CD14-positive monocyte (primary cell): Measurements from ENCODE around the gene CCDC78. TPM values are rescaled to one million over a fixed set of nuclear protein-coding genes. Genes with fewer than 3 reads are reported as not detected.

Source experiments
- DNase-seq, 3 donors: peaks; one replicate each; pipeline ENCODE4 v3.0.0-alpha.2; 2011 to 2022
- H2AFZ ChIP-seq: 2 replicates; pipeline ENCODE4 v1.6.0; 2012; ENCODE audit warnings: mild to moderate bottlenecking, low read depth, low read length, inconsistent platforms; ENCODE audit not compliant: insufficient read depth, poor library complexity, severe bottlenecking
- H3K27ac ChIP-seq, 2 donors: 1 replicate in 1 of 2; 2 replicates in 1 of 2; pipeline ENCODE4 v1.5.1; 2012 to 2013; ENCODE audit warnings: low read length in 2 of 2, control low read depth in 1 of 2, inconsistent platforms in 1 of 2, low read depth in 1 of 2, mild to moderate bottlenecking in 1 of 2
- H3K27me3 ChIP-seq, 2 donors: one replicate each; pipeline versions ENCODE4 v1.6.0 to v1.6.1; 2011 to 2013; ENCODE audit warnings: low read length in 2 of 2; ENCODE audit not compliant: control insufficient read depth in 2 of 2, insufficient read depth in 2 of 2
- H3K36me3 ChIP-seq, 2 donors: replicated peaks in 1 of 2; 1 replicate in 1 of 2; 2 replicates in 1 of 2; pipeline versions ENCODE4 v1.5.1 to v1.6.1; 2012 to 2013; ENCODE audit warnings: low read length in 2 of 2, control low read depth in 1 of 2, inconsistent platforms in 1 of 2, mild to moderate bottlenecking in 1 of 2; ENCODE audit not compliant: insufficient read depth in 2 of 2, control insufficient read depth in 1 of 2
- H3K4me1 ChIP-seq, 2 donors: 1 replicate in 1 of 2; 2 replicates in 1 of 2; pipeline versions ENCODE4 v1.5.1 to v1.6.1; 2012 to 2013; ENCODE audit warnings: low read length in 2 of 2, control low read depth in 1 of 2, inconsistent platforms in 1 of 2, mild to moderate bottlenecking in 1 of 2, moderate library complexity in 1 of 2; ENCODE audit not compliant: insufficient read depth in 2 of 2, control insufficient read depth in 1 of 2
- H3K4me2 ChIP-seq: replicated peaks from 2 replicates; pipeline ENCODE3; 2012; ENCODE audit warnings: low read length, moderate library complexity, mild to moderate bottlenecking; ENCODE audit not compliant: poor library complexity, severe bottlenecking; ENCODE audit errors: extremely low read depth
- H3K4me3 ChIP-seq, 3 experiments: fragments of 200-600 bp in 1 of 3; sonication (generic) in 1 of 3; replicated peaks in 1 of 3; 1 replicate in 2 of 3; 2 replicates in 1 of 3; pipeline ENCODE4 v1.5.1; 2011 to 2013; ENCODE audit warnings: low read length in 3 of 3, mild to moderate bottlenecking in 3 of 3, control low read depth in 2 of 3, low read depth in 2 of 3, inconsistent platforms in 1 of 3, moderate library complexity in 1 of 3
- H3K79me2 ChIP-seq: 2 replicates; pipeline ENCODE4 v1.6.0; 2012; ENCODE audit warnings: mild to moderate bottlenecking, control low read depth, inconsistent platforms, low read length, moderate library complexity; ENCODE audit not compliant: insufficient read depth
- H3K9ac ChIP-seq: 2 replicates; pipeline ENCODE4 v1.6.0; 2017; ENCODE audit warnings: low read length, mild to moderate bottlenecking; ENCODE audit not compliant: insufficient read depth, poor library complexity, severe bottlenecking
- H3K9me3 ChIP-seq, 2 donors: replicated peaks in 1 of 2; 1 replicate in 1 of 2; 2 replicates in 1 of 2; pipeline versions ENCODE4 v1.5.1 to v1.6.1; 2012 to 2013; ENCODE audit warnings: low read length in 2 of 2, control low read depth in 1 of 2; ENCODE audit not compliant: control insufficient read depth in 1 of 2, insufficient read depth in 1 of 2
- H4K20me1 ChIP-seq: 2 replicates; pipeline ENCODE4 v1.6.0; 2012; ENCODE audit warnings: mild to moderate bottlenecking, low read length, control low read depth, moderate library complexity; ENCODE audit not compliant: insufficient read depth
- H3K27ac Mint-ChIP-seq, 7 donors: one replicate each; pipeline ENCODE4 v1.8.0; 2020; ENCODE audit warnings: mild to moderate bottlenecking in 7 of 7, mixed read lengths in 7 of 7, moderate library complexity in 6 of 7, inconsistent platforms in 2 of 7
- H3K27me3 Mint-ChIP-seq, 3 donors: one replicate each; pipeline ENCODE4 v1.8.0; 2021 to 2022; ENCODE audit warnings: low read depth in 3 of 3, mild to moderate bottlenecking in 3 of 3, mixed read lengths in 3 of 3, moderate library complexity in 3 of 3, inconsistent platforms in 1 of 3
- H3K36me3 Mint-ChIP-seq, 2 donors: one replicate each; pipeline ENCODE4 v1.8.0; 2020; ENCODE audit warnings: mixed read lengths in 2 of 2, inconsistent platforms in 1 of 2, mild to moderate bottlenecking in 1 of 2
- H3K4me1 Mint-ChIP-seq: one replicate; pipeline ENCODE4 v1.8.0; 2020; ENCODE audit warnings: mild to moderate bottlenecking, mixed read lengths
- H3K4me3 Mint-ChIP-seq, 2 donors: one replicate each; pipeline ENCODE4 v1.8.0; 2020; ENCODE audit warnings: mild to moderate bottlenecking in 2 of 2, mixed read lengths in 2 of 2, moderate library complexity in 1 of 2
- H3K9me3 Mint-ChIP-seq, 7 donors: one replicate each; pipeline ENCODE4 v1.8.0; 2020 to 2022; ENCODE audit warnings: mixed read lengths in 7 of 7, mild to moderate bottlenecking in 6 of 7, moderate library complexity in 6 of 7, inconsistent platforms in 2 of 7
- WGBS: methylation state at CpG from one replicate; pipeline ENCODE4 v1.1.5; 2013; ENCODE audit warnings: missing lambda C conversion rate; ENCODE audit not compliant: insufficient coverage; 5-methylcytosine and 5-hydroxymethylcytosine counted together
- intact Hi-C, 2 donors: fragments of 100-400 bp; cut with micrococcal nuclease; formaldehyde crosslinking; loops; one replicate each; pipeline versions ENCODE4 v1.15.0 to v1.15.1; 2023
- polyA plus RNA-seq, 3 donors: library from polyadenylated mRNA; depleted of rRNA in 1 of 3; unstranded in 2 of 3; stranded (reverse) in 1 of 3; fragments of 300-500 nt in 2 of 3; fragments of >200 nt in 1 of 3; fragmentation: Illumina TruSeq in 2 of 3; gene quantifications; 1 replicate in 2 of 3; 2 replicates in 1 of 3; pipeline ENCODE4 v1.2.3, GENCODE V29; 2012 to 2021
- TF ChIP-seq, protein P1 (sequence below): fragments of 200-600 bp; IDR thresholded peaks from one replicate; pipeline ENCODE4 v1.8.0; 2022; ENCODE audit warnings: antibody characterized with exemption, mild to moderate bottlenecking

CCDC78 gene
- polyA plus RNA-seq, 3 donors = 0.96 TPM; not detected in 2

GRCh38 chr16:725041-725376 is 1.2 kb downstream of the CCDC78 start:
- peaks cover 15 to 51% (median 24%) of the 10 kb centered on the region in 3 donors for H3K27me3 Mint-ChIP-seq
- Histone ChIP-seq H4K20me1 (peaks cover 20% of the 10 kb centered on the region), H3K4me1 (peaks cover 31 to 49% of the 10 kb centered on the region in 2 donors), H3K36me3 (peaks cover 0 to 1% of the 10 kb centered on the region in 2 donors), H3K27ac (no peak overlapping the region), H3K9me3 (no peaks in the 10 kb centered on the region), H3K4me2 (no peak overlapping the region), H3K4me3 (no peak overlapping the region), H3K27me3 (peaks cover 3 to 38% of the 10 kb centered on the region in 2 donors), H3K9ac (no peak overlapping the region), H3K79me2 (no peaks in the 10 kb centered on the region), H2AFZ (no peak overlapping the region)
- WGBS = 68% methylated on average over 7 of the region's 7 CpGs
- H3K9me3 Mint-ChIP-seq = no peaks in the 10 kb centered on the region
- no peak for DNase-seq
- TF ChIP-seq, protein P1, sequence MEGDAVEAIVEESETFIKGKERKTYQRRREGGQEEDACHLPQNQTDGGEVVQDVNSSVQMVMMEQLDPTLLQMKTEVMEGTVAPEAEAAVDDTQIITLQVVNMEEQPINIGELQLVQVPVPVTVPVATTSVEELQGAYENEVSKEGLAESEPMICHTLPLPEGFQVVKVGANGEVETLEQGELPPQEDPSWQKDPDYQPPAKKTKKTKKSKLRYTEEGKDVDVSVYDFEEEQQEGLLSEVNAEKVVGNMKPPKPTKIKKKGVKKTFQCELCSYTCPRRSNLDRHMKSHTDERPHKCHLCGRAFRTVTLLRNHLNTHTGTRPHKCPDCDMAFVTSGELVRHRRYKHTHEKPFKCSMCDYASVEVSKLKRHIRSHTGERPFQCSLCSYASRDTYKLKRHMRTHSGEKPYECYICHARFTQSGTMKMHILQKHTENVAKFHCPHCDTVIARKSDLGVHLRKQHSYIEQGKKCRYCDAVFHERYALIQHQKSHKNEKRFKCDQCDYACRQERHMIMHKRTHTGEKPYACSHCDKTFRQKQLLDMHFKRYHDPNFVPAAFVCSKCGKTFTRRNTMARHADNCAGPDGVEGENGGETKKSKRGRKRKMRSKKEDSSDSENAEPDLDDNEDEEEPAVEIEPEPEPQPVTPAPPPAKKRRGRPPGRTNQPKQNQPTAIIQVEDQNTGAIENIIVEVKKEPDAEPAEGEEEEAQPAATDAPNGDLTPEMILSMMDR = no peak
- H3K27ac Mint-ChIP-seq = no peak overlapping the region
- peaks cover 4 to 5% of the 10 kb centered on the region in 2 donors for H3K36me3 Mint-ChIP-seq
- intact Hi-C loops = no loop called here
- H3K4me1 Mint-ChIP-seq = peaks cover 14% of the 10 kb centered on the region
- no peak overlapping the region for H3K4me3 Mint-ChIP-seq

DNA sequence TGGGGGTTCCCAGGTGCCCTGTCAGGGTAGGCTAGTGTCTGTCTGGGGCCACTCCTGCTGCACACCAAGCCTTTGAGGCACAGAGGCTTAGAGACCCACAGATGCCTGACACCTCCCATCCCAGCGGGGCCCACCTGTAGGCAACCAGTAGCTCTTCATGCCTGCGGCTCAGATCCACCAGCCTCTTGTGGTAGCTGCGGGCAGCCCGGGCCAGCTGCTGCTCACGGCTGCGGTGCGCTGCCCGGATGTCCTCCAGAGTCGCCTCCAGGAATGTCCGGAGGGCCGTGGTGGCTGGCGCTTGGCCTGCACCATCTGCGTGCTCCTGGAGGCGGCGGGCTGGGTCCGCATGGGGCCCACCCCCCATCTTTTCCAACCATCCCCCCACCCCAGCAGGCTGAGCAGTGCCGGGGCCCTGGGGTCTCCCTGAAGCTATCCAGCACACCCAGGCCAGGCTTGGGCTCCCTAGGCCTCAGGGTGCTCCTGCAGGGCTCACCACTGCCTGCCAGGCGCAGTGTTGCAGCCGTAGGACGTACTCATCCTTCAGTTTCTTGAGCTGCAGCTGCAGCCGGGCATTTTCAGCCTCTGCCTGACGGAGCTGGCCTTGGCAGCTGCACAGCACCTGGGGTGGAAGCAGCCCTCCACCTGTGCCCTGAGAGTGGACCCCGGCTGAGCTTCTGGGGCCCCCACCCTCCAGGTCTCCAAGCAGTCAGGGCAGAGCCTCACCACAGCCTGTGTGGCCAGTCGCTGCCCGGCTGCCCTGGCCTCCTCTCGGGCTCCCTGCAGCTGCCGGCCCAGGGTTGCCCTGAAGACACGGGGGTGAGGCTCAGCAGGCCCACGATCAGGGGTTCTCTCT is 1.8 kb downstream of the CCDC78 start:
- H3K79me2 ChIP-seq = no peaks in the 10 kb centered on the region
- no peaks in the 10 kb centered on the region for H3K36me3 ChIP-seq
- Mint-ChIP-seq H3K4me3 (no peak overlapping the region), H3K4me1 (peaks cover 18% of the 10 kb centered on the region), H3K27me3 (peaks cover 20 to 52% (median 29%) of the 10 kb centered on the region in 3 donors), H3K9me3 (no peaks in the 10 kb centered on the region), H3K27ac (no peak overlapping the region), H3K36me3 (peaks cover 4 to 5% of the 10 kb centered on the region in 2 donors)
- no peaks in the 10 kb centered on the region for H3K9me3 ChIP-seq
- H3K4me2 ChIP-seq = no peak overlapping the region
- no peak overlapping the region for H3K4me3 ChIP-seq
- WGBS = 86% methylated on average over 29 of the region's 29 CpGs
- H3K4me1 ChIP-seq = peaks cover 35 to 52% of the 10 kb centered on the region in 2 donors
- H3K9ac ChIP-seq = no peak overlapping the region
- no peak for DNase-seq
- no peak overlapping the region for H3K27ac ChIP-seq
- TF ChIP-seq, protein P1 = no peak
- peaks cover 20% of the 10 kb centered on the region for H4K20me1 ChIP-seq
- H3K27me3 ChIP-seq = peaks cover 3 to 44% of the 10 kb centered on the region in 2 donors
- intact Hi-C loops = no loop called here
- no peak overlapping the region for H2AFZ ChIP-seq
